HG03039 (cell line): Measurements from ENCODE around the gene PAQR6.
"Not testable (repeated sequence)": the region's sequence is repeated elsewhere in the genome, so short reads cannot be mapped to it uniquely, and the experiment has no call there.

Experiments
- ATAC-seq: cut with Tn5 transposase; IDR thresholded peaks from one replicate; pipeline ENCODE4 v1.9.1; 2021; ENCODE audit warnings: mild to moderate bottlenecking, moderate library complexity; ENCODE audit not compliant: unreplicated experiment

PAQR6 gene

DNA sequence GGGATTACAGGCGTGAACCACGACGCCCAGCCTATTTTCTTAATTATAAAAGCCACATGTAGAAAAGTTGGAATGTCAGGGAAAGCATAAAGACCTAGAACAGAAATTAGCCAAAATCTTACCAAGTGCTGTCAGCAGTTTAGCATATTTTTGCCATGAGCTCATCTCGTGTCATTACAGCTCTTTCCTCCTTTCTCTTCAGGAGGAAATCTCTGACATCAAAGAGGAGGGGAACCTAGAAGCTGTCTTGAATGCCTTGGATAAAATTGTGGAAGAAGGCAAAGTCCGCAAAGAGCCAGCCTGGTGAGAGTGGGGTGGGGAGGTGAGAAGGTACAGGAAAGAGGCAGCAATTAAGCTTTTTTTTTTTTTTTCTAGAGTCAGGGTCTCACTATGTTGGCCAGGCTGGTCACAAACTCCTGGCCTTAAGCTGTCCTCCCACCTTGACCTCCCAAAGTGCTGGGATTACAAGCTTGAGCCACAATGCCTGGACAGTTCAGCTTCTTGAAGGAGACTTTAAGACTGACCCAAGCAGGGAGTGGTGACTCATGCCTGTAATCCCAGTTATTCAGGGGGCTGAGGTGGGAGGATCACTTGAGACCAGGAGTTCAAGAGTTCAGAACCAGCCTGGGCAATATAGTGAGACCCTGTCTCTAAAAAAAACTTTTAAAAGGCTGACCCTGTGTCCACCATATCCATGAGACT is 14.3 kb downstream of the PAQR6 start:
- no peak for ATAC-seq

DNA sequence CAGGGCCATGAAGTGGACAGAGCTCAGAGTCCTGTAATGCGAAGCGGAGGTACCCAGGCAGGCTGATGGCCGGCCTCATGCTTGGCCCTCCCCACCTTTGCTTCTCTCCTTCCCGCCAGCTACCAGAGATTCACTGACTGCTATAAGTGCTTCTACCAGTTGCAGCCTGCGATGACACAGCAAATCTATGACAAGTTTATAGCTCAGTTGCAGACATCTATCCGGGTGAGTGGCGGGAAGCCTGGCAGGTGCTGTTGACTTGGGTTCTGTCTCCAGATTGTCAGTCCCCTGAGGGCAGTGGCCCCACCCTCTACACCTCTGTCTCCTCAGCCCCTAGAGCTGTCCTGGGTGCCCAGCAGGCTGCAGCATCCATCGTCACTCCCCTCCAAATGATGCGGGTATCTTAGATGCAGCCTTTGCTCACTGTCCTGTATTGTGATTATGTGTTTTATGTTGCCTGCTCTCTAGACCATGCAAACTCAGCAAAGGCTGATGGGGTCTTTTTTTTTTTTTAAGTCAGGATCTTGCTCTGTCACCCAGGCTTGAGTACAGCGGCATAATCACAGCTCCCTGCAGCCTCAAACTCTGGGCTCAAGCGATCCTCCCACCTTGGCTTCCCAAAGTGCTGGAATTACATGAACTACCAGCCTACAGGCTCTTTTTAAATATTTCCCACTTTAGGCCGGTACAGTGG is 15.5 kb downstream of the PAQR6 start:
- no peak for ATAC-seq

DNA sequence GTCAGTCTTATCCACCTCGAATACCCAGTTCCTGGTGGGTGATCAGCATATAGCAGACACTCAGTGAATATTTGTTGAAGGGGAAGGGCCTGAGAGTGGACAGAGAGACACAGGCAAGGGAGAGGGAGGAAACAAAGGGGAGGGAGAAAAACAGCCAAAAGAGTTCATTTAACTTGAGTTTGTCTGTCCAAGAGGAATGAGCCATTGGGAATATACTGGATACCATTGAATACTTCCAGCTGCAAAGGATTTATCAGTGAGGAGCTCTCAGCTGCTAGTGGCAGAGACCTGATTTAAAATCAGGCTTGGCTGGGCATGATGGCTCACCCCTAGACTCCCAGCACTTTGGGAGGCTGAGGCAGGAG is 17.4 kb downstream of the PAQR6 start:
- no peak for ATAC-seq

DNA sequence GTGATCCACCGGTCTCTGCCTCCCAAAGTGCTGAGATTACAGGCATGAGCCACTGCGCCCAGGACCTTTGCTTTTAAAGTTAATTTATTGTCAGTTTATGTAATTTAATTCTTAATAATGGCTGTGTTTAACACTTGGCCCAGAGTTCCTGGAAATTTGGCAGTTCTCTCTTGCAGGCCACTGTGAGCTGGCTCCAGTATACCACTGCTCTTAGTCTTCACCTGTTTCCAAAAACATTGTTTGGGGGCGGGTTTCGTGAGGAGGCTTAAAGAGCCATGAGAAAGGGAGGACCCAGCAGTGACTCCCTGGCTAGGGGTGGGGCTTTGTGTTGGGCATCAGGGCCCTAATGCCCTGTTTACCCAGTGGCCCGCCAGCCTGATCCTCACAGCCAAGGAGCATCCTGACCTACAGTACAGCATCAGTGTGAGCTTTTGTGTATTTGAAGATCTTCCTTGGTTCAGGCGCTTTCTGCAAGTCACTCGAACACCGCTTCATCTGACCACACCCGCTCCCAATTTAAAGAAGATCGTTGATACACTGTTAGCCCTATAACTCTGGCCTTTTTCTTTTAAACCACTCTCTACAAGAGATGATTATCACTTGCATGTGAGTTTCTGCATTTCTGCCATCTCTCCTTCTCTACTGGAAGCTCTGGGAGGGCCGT is 17.9 kb downstream of the PAQR6 start:
- ATAC-seq, result no peak

DNA sequence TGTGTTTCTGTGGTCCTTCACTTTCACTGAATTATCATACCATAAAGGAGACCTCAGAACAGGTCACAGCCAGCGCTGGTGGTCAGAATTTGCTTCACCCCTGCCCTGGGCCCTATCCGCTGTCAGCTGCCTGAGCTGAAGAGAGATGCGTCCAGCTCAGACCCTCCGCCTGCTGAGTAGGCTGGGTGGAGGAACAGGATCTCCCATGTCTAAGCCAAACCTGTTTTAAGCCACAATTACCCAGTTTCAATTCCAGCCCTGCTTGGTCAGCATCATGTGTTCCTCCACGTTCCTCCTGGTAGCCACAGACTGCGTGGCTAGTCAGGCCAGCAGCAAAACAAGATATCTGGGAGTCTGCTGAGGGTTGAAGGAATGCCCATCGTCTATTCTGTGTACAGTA is 19.4 kb downstream of the PAQR6 start:
- no peak for ATAC-seq

DNA sequence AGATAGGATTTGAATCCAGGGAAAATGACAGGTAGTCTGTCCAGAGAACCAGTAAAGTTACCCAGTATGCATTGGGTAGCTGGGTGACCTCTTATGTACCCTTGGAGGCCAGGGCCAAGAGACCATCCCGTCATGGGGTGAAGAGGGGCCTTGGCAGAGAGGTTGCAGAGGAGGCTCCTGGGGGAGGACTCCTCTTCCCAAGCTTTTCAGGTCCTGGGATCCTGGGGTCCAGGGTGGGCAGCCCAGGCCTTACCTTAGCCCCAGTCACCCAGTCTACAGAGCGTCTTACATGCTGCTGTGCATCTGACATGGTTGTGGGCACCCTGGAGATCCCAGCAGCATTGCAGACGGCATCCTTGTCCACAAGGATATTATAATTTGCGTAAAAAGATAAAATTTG is 21.1 kb downstream of the PAQR6 start:
- peak; percentile 11 for ATAC-seq

DNA sequence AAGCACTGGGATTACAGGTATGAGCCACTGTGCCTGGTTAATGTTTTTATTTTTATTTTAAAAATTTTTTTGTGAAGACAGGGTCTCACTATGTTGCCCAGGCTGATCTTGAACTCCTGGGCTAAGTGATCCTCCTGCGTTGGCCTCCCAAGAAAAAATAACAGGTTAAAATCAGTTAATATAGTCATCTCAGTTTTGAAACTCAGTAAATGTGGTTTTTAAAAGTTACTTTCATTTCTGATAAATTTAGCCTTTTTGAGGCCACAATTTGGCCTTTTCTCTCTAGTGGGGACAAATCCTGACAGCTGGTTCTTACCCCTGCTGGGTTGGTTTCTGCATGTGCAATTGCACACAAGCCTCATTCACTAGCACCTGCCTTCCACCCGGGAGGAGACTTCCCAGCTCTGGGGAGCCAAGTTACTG is 21.7 kb downstream of the PAQR6 start:
- peak; percentile 63 for ATAC-seq

DNA sequence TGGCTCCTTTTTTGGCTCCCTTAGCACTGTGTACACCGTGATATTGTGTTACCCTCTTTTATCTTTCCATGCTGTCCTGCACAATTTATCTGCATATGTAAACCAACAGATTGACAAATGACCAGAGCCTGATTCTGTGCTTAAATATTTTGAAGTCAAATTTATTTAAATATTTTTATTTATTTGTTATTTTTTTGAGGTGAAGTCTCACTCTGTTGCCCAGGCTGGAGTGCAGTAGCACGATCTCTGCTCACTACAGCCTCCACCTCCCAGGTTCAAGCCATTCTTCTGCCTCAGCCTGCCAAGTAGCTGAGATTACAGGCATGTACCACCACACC is 22.2 kb downstream of the PAQR6 start:
- no peak for ATAC-seq

DNA sequence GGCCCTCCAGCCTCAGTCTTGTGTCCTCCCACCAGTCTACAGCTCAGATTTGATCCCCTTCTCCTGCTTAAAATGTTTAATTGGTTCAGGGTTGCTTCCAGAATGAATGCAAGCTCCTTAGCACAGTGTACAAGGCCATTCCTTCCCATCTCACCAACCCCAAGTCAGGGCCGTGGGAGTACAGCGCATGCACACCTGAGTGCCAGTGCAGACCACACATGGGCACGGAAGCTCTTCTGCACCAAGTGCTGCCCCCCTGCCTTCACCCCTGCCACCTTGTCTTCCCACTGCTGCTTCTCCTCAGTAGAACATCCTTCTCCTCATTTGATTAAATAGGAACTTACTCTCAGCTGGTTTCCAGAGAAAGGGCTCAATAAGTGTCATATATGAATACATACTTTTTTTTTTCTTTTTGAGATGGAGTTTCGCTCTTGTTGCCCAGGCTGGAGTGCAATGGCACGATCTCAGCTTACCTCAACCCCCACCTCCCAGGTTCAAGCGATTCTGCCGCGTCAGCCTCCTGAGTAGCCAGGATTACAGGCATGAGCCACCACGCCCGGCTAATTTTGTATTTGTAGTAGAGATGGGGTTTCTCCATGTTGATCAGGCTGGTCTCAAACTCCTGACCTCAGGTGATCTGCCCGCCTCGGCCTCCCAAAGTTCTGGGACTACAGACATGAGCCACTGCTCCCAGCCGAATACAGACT is 25.7 kb downstream of the PAQR6 start:
- no peak for ATAC-seq

DNA sequence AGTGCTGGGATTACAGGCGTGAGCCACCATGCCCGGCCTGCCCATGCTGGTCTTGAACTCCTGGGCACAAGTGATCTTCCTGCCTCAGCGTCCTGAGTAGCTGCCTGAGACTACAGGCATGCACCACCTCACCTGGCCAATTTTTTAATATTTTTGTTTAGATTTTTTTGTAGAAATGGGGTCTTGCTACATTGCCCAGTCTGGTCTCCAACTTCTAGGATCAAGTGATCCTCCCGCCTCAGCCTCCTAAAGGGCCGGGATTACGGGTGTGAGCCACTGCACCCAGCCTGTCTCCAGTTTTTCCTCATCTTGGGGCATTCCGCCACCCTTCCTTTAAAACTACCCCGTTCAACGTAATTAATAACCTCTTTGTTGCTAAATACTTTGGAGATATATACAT is 27.6 kb downstream of the PAQR6 start:
- no peak for ATAC-seq

DNA sequence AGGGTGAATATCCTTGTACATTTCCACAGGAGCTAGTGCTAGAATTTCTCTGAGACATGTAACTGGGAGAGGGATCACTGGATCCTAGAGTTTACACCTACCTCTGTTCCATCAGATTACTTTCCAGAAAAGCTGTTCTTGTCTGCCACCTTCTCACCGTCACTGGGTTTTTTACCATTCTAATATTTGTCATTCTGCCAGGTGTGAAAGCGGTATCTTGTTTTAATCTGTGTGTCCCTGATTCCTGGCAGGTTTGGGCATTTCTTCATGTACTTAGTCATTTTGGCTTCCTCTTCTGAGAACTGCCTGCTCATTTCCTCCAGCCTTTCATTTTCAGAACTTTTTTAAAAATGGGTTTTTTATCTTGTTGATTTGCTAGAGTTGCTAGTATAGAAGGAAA is 30.0 kb downstream of the PAQR6 start:
- no peak for ATAC-seq

DNA sequence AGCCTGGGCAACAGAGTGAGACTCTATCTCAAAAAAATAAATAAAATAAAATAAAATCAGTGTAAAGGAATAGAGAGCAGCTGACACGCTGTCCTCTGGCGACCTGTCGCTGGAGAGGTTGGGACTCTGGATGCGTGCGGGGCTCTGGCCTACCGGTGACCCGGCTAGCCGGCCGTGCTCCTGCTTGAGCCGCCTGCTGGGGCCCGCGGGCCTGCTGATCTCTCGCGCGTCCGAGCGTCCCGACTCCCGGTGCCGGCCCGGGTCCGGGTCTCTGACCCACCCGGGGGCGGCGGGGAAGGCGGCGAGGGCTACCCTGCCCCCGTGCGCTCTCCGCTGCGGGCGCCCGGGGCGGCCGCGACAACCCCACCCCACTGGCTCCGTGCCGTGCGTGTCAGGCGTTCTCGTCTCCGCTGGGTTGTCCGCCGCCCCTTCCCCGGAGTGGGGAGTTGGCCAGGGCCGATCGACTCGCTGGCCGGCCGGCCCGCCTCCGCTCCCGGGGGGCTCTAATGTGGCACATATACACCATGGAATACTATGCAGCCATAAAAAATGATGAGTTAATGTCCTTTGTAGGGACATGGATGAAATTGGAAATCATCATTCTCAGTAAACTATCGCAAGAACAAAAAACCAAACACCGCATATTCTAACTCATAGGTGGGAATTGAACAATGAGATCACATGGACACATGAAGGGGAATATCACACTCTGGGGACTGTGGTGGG is 31.3 kb downstream of the PAQR6 start:
- ATAC-seq, result not testable (repeated sequence)

DNA sequence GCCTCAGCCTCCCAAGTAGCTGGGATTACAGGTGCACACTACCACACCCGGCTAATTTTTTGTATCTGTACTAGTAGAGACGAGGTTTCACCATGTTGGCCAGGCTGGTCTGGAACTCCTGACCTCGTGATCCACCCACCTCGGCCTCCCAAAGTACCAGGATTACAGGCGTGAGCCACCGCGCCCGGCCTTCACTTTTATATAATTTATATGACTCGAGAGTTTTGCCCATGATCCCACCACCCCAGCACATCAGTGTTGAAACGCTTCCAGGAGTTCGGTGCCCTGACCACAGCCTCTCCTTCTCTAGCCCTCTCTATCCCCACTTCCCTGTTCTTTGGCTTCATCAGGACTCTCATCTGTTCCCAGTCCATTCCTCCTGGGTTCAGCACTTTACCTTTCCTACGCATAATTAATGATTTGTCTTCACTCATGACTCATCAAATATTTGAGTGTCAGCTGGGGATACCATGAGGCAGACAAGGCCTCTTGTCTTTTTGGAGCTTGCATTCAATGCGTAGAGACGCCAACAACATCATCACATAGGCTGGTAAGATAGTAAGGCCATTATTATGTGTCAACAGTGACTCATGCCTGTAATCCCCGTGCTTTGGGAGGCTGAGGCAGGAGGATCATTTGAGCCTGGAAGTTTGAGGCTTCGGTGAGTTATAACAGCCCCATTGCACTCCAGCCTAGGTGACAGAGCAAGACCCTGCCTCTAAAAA is 33.7 kb downstream of the PAQR6 start:
- ATAC-seq, result no peak

DNA sequence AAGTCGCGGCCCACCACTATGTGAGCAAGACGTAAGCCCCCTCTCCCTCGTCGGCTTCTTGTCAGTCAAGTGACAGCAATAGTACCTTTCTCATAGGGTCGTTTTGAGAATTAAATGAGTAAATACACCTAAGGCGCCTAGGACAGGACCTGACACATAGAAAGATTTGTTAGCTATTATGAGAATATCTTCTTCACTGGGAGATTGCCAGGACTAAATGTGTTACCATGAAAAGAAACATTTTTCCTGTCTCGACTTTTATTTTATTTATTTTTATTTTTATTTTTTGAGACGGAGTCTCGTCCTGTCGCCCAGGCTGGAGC is 34.3 kb downstream of the PAQR6 start:
- no peak for ATAC-seq

DNA sequence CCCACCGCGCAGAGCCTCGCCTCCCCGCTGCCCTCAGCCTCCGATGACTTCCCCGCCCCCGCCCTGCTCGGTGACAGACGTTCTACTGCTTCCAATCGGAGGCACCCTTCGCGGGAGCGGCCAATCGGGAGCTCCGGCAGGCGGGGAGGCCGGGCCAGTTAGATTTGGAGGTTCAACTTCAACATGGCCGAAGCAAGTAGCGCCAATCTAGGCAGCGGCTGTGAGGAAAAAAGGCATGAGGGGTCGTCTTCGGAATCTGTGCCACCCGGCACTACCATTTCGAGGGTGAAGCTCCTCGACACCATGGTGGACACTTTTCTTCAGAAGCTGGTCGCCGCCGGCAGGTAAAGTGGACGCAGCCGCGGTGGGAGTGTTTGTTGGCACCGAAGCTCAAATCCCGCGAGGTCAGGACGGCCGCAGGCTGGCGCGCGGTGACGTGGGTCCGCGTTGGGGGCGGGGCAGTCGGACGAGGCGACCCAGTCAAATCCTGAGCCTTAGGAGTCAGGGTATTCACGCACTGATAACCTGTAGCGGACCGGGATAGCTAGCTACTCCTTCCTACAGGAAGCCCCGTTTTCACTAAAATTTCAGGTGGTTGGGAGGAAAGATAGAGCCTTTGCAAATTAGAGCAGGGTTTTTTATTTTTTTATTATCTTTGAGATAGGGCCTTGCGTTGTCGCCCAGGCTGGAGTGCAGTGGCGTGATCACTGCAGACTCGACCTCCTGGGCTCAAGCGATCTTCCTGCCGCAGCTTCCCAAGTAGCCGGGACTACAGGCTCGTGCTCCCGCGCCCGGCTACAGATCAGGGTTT is 34.8 kb downstream of the PAQR6 start, which contains the start of gene PMF1:
PMF1 (plus strand) TSS at position 175 of the 811 bp plus-strand sequence; CDS start at position 184, 9 bp downstream.
- ATAC-seq, result peak; percentile 76

DNA sequence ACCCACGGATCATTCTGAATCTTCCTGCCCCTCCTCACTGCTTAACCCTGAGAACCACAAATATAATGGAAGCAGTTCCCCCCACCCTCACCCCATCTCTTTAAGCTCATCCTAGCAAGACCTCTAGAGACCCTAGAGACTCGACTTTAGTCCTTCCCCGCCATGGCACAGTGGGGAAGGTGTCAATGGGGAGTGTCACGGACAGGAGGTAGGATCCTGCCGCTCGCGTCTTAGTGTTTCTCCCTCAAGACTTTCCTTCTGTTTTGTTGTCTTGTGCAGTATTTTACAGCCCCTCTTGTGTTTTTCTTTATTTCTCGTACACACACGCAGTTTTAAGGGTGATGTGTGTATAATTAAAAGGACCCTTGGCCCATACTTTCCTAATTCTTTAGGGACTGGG is 35.7 kb downstream of the PAQR6 start:
- ATAC-seq, result no peak

DNA sequence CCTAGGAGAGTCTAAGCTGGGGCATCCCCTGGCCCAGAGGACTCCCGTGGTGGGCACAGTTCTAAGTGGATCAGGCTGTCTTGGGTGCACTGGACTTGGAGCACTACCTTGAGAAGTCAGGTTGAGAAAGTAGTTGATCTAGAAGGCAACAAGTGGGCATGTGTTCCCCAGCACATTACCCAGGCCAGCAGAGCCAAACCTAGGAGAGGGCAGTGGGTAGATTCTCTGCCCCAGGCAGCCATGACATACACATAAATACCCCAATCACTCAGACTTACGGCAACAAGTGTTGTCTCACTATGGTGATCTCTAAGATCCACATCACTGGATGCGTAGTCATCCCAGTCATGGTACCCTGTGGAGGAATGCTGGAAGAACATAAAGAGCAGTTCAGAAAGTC is 36.6 kb downstream of the PAQR6 start:
- no peak for ATAC-seq

DNA sequence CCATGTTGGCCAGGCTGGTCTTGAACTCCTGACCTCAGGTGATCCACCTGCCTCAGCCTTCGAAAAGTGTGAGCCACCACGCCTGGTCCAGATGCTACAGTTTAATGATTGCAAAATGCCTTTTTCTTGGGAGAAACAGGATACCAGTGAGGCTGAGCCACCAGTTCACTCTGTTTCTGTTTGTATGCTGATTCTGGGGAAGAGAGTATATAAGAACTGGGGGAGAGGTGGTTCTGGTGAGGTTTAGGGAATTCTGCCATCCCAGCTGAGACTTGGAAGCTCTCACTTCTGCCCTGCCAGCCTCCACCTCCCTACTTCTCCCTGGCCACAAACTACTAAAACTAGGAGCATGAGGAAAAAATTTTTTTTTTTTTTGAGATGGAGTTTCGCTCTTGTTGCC is 43.2 kb downstream of the PAQR6 start:
- no peak for ATAC-seq

DNA sequence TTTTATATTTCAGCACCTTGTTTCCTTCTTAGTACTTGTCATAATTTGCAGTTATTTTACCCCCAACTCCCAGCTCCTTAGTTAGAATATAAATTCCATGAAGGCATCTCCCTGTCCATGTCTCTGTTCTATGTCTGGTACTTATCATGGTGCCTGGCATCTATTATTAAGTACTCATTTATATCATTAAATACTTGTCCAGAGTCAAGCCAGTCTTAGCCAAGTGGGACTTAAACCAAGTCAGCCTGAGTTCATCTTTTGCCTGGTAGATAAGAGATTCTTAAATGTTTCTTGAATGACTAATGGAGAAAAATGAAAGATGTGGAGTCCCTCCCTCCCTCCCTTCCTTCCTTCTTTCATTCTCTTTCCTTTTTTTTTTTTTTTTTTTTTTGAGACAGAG is 44.5 kb downstream of the PAQR6 start:
- no peak for ATAC-seq

DNA sequence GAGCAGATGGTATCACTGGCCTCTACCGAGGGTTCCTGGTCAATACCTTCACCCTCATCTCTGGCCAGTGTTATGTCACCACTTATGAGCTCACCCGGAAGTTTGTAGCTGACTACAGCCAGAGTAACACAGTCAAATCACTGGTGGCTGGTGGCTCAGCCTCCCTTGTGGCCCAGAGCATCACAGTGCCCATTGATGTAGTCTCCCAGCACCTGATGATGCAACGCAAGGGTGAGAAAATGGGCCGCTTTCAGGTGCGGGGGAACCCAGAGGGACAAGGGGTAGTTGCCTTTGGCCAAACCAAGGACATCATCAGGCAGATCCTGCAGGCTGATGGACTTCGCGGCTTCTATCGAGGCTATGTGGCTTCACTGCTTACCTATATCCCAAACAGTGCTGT is 47.8 kb downstream of the PAQR6 start:
- no peak for ATAC-seq
